ENCODE data around the gene USP21.

DNA sequence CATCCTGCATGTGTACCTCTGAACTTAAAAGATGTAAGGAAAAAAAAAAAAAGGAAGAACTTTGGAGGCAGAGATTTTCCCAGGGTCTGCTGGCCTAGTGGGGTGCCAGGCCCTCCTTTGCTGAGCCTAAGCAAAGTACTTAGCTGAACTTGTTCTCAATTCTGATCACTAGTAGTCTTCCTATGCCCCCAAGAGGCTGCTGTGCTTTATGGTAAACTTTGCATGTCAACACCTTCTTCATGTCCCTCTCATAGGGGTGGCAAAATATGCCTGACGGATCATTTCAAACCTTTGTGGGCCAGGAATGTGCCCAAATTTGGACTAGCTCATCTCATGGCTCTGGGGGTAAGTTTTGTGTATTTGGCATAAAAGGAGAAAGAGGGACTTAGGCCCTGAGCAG, 1.4 kb upstream of the USP21 start:
- TF ChIP-seq, protein P1, sequence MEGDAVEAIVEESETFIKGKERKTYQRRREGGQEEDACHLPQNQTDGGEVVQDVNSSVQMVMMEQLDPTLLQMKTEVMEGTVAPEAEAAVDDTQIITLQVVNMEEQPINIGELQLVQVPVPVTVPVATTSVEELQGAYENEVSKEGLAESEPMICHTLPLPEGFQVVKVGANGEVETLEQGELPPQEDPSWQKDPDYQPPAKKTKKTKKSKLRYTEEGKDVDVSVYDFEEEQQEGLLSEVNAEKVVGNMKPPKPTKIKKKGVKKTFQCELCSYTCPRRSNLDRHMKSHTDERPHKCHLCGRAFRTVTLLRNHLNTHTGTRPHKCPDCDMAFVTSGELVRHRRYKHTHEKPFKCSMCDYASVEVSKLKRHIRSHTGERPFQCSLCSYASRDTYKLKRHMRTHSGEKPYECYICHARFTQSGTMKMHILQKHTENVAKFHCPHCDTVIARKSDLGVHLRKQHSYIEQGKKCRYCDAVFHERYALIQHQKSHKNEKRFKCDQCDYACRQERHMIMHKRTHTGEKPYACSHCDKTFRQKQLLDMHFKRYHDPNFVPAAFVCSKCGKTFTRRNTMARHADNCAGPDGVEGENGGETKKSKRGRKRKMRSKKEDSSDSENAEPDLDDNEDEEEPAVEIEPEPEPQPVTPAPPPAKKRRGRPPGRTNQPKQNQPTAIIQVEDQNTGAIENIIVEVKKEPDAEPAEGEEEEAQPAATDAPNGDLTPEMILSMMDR (IDR thresholded peaks at IDR 0.05) = no peak
- TF ChIP-seq POLR2A (IDR thresholded peaks at IDR 0.05) = no peak
